ENCODE data around the gene DLG2.
"Not testable (repeated sequence)": the region's sequence is repeated elsewhere in the genome, so short reads cannot be mapped to it uniquely, and the experiment has no call there.

DNA sequence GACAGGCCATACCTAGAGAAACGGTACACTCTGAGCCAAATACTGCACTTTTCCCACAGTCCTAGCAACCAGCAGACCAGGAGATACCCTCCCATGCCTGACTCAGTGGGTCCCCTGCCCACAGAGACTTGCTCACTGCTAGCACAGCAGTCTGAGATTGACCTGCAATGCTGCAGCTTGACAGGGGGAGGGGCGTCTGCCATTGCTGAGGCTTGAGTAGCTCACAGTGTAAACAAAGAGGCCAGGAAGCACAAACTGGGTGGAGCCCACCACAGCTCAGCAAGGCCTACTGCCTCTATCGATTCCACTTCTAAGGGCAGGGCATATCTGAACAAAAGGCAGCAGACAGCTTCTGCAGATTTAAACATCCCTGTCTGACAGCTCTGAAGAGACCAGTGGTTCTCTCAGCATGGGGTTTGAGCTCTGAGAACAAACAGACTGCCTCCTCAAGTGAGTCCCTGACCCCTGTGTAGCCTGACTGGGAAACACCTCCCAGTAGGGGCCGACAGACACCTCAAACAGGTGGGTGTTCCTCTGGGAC is 231.6 kb downstream of the DLG2 start:
- TF ChIP-seq CTCF (IDR thresholded peaks at IDR 0.05; ENCODE audit: low read depth, low read length, poor library complexity, severe bottlenecking); EZH2phosphoT487 (IDR thresholded peaks at IDR 0.05; ENCODE audit: borderline replicate concordance, low read length): not testable (repeated sequence)

Measured in DOHH2 (cell line).